DMS 273 (cell line): ENCODE data around the gene CC2D2B.
"Not testable (repeated sequence)": the region's sequence is repeated elsewhere in the genome, so short reads cannot be mapped to it uniquely, and the experiment has no call there.

Source experiments
- DNase-seq: peaks from one replicate; lab custom pipeline; 2025; ENCODE audit not compliant: unreplicated experiment; lab: John Stamatoyannopoulos, UW

The CC2D2B gene

DNA sequence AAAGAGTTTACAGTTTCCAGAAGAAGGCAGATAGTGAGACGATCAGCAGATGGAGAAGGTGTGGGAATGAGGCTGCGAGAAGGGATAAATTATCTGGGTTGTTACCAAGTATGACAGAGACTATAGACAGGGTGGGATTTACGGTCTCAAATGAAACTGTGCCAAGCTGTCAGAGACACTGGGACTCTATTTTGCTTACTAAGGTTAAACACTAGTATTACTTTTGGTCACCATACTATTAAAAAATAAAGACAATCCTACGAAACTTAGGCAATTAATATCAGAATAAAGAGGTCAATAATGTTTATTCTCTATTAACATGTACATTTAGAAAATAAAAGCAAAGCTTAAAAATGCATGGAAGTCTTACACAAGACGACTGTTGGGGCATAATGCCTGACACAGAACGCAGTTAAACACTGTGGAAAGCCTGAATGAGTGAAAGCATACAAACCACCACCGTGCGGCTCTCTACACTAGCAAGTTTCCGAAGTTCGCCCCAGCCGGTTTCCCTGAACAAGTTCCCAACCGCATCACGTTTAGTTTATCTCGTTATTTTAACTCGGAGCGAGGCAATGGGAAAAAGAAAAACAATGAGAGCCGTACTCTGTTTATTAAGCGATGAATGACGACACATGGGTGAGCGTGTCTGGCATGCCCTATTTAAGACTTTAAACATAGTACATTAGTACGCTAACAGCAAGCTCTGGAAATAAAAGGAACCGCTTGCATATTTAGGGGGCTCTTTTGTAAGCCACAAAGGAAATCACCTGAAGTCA lies 909 bp upstream of the CC2D2B start:
- DNase-seq = peak; percentile 80

DNA sequence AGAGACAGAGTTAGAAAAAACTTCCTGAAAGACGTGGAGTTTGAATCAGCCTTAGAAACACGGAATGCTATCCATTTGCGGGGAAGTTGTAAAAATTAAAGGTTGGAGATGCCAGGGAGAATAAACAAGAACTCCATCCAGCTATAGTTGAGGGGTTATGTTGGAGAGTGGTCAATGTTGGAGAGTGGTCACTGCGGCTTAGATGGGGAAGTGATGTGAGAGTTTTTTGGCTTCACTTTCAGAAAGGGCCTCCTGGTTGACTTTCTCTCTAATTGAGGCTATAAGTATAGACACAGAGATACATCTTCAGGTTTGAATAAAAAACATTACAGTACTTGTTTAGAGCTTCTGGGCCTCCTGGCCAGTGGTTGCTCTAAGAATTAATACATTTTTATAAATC lies 675 bp downstream of the CC2D2B start:
- no peak for DNase-seq

DNA sequence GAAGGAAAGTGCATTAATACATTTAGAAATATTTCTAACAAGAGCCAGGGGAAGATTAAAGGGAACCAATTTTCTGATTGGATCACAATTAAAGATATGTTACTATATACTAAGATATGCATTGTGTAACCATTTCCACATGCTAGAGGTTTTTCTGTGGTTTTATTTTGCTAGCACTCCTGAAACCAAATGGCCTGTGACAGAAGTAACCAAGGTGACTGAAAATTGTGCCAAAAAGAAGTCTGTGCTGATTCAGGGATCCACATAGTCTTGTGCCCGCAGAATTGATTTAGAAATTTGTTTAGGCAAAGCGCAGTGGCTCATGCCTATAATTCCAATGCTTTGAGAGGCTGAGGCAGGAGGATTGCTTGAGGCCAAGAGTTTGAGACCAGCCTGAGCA lies 1.8 kb downstream of the CC2D2B start:
- DNase-seq = no peak

DNA sequence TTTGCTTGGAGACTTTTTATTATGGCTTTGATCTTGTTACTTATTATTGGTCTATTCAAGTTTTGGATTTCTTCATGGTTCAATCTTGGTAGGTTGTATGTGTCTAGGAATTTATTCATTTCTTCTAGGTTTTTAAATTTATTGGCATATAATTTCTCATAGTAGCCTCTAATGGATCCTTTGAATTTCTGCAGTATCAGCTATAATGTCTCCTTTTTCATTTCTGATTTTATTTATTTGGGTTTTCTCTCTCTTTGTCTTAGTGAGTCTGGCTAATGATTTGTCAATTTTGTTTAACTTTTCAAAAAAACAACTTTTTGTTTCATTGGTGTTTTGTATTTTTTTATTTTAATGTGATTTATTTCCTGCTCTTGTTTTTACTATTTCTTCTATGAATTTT lies 8.3 kb downstream of the CC2D2B start:
- DNase-seq = not testable (repeated sequence)

DNA sequence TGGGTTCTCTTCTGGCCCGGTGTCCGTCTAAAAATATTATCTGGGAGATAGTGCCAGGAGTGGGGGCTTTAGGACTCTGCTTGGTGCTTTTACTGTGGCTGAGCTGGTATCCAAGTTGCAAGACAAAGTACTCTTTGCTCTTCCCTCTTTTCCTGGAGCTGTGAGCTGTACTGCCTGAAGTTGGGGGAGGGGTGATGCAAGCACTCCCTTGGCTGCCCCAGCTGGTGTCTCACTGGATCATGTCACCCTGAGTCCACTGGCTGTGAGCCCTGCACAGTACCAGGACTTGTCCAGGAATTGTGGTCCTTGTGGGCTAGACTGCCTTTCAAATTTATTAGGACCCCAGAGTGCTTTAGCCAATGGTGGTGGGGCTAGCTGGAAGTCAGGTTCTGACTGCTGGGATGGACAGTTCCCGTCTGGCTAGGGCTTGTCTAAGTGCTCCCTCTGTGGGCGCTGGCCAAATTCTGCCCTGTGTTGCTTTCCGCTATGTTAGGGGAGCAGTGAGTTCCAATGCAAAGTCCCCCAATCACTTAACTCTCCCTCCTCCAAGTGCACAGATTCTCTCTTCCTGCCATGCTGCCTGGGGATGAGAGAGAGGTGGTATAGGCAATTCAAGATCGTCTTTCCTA lies 13.1 kb downstream of the CC2D2B start:
- no peak for DNase-seq

DNA sequence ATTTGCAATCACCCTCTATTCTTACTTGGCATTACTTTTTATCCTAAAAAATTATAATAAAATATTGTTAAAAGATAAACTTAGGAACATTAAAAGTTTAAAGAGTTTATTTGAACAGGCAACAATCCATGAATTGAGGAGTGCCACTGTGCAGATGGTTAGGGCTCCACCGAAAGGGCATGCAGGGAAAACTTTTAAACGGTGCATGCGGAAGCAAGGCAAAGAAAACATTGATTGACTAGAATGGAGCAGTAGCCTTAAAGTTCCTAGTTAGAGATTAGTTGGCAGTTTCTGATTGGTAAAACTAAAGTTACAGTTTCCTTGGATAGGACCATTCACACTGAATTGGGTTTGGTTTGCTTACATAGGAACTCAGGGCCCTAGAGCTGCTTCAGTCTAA lies 17.3 kb downstream of the CC2D2B start:
- DNase-seq = no peak

DNA sequence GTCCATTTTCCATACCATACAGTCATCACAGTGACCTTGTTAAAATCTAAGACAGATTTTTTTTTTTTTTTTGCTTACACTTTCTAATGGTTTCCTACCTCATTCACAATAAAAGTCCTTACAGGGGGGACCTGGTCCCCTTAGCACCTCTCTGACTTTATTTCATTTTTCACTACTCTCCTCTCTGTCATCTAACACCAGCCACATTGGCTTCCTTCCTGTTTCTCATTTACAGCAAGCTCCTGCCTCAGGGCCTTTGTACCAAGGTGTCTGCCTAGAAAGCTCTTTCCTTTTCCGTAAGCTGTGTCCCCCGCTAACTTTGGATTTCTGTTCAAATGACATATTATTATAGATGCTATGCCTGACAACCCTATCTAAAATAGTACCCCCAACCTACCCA lies 27.7 kb downstream of the CC2D2B start:
- no peak for DNase-seq

DNA sequence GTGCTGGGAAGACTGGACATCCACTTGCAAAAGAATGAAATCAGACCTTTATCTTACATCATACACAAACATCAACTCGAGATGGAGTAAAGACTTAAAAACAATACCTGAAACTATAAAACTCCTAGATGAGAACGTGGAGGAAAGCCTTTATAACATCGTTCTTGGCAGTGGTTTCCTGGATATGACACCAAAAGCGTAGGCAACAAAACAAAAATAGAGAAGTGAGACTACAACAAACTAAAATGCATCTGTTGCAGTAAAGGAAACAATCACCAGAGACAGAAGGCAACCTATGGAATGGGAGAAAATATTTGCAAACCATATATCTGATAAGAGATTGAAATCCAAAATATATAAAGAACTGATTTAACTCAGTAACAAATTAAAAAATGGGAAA lies 33.3 kb downstream of the CC2D2B start:
- no peak for DNase-seq

DNA sequence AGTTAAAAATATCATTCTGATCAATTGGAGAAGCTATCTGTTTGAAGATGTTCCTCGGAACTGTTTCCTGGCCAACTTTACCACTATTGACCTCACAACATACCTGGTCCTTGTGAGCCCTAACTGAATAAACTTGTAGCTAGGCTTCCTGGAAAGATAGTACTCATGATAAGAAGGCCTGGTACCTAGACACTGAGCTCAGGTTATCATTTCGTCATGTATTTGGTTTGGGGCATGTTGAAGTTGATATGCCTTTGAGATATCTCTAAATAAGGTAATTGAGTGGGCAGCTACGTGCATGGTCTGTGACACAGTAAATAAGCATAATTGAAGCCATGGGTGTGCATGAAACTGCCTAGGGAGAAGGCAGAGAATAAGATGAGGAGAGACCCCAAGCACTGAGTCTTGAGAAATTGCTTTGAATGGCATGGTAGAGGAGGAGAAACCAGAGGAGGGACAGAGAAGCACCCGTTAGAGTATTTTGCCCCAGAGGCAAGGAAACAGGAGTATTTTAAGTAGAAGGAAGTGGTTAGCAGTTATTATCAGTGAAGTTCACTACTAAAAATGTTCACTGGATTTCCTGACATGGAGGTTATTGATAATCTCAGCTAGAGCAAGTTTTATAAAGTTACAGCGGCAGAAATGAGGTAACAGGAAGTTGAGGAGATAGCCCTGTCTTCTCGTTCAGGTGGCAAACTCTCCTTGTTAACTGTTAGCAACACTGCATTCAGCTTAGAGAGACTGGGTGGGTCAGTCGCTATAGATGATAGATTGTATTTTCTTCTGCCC lies 55.6 kb downstream of the CC2D2B start:
- DNase-seq = no peak

DNA sequence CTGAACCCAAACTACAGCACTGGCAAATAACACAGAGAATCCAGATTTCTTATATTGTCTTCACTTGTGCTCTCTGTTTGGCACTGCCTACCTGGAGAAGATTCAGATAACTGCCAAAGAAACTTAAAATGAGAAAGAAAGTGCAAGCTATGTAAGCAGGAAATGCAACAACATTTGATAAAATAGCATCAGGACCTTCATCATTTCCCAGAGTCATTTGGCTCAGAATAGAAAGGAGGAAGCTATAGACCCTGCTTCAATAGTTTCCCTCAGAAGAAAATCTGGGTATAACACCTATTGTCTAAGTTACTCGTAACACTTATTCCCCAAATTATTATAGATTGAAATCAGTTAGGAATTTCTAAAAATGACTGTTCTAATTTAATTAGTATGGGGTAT lies 56.2 kb downstream of the CC2D2B start:
- no peak for DNase-seq

DNA sequence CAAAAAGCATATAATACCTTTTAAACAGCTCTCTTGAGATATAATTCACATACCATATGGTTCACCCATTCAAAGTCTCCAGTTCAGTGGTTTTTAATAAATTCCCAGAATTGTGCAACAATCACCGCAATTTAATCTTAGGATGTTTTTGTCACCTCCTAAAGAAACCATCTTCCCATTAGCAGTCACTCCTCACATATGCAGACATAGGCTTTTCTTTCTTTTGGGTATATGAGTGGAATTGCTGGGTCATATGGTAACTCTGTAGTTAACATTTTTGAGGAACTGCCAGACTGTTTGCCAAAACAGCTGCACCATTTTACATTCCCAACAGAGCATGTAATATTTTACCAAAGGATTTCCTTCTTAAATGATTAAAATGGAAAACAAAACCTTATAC lies 57.0 kb downstream of the CC2D2B start:
- DNase-seq = peak; percentile 5

DNA sequence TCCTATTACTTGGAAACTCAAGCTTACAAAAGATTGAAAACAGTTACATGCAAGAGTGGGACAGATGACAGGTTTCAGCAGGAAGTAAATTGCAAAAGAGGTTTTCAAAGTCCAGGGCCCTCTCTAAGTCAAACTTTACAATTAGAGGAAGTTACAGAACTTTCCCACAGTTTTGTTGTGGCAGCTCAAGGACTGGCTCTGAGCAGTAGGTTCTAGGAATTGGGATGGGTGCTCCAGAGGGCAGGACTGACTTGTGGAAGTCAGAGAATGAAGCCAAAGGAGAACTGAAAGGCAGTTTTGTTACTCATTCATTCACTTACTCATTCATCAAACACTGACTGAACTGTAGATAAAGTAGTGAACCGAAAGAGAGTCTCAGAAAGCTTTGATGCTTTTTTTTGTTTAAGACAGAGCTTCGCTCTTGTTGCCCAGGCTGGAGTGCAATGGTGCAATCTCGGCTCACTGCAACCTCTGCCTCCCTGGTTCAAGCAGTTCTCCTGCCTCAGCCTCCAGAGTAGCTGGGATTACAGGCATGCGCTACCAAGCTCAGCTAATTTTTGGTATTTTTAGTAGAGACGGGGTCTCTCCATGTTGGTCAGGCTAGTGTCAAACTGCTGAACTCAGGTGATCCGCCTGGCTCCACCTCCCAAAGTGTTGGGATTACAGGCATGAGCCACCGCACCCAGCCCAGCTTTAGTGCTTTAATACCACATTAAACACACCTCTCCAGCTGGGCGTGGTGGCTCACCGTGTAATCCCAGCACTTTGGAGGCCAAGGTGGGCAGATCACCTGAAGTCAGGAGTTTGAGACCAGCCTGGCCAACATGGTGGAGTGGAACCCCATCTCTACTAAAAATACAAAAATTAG lies 68.8 kb downstream of the CC2D2B start:
- DNase-seq = no peak

DNA sequence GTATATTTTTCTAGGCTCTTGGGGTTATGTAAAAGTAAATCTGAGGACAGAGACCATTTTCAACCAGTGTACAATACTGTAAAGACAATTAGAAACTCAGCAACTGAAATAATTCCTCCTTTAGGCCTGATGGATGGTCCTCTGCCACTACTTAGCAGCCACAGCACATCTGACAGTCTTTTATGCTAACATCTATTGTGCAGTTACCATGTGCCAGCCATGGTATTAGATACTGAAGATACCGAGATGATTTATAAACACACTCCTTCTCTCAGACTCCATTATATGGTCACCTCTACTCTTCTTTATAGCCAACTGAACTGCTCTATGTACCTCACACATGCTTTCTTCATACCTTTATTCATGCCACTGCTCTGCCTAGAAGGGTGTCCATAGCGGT lies 74.4 kb downstream of the CC2D2B start:
- DNase-seq = no peak

DNA sequence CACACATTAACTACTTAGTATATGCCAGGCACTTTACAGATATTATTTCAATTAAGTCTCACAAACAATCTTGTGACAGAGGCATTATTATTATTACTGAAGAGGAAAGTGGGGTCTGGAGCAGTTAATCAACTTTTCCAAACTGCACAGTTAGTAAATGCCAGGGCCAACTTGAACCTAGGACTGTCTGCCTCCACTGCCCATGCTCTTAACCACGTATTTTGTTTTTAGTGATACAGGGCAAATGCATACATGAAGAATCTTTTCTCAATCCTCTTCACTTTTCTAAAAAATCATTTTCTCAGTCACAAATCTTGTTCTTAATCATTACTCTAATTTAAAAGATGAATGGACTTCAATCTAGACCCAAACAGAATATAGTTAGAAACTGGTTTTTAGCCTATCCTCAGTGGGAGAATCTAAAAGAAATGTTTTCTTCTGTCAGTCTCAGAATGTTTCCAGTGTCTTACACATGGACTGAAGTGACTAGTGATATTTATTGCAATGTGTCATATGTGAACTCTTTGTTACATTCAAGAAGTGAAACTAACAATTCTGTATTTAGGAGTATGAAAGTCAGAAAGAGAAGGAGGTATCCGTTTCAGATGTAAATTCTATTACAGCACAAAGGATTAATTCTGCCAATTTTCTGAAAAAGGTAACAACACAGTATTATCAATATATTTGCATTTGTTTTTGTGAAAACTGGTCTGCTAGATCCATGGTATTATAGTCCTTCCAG lies 80.1 kb downstream of the CC2D2B start:
- no peak for DNase-seq

DNA sequence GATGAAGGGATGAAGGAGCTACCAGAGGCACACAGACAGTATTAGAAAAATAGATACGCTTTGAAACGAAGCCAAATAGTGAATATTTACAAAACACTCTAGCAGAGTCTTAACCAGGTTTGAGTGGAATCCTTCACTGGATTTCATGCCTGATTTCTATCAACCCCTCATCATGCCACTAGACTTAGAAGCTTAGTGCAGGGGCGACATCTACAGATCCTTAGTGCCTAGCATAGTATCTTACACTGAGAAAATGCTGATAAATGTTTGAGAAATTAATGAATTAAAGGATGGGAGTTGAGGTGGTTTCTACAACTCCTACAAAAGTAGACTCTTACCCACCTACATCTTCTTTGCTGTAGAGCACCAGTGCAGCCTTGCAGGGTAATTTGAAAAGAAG lies 80.9 kb downstream of the CC2D2B start:
- no peak for DNase-seq

DNA sequence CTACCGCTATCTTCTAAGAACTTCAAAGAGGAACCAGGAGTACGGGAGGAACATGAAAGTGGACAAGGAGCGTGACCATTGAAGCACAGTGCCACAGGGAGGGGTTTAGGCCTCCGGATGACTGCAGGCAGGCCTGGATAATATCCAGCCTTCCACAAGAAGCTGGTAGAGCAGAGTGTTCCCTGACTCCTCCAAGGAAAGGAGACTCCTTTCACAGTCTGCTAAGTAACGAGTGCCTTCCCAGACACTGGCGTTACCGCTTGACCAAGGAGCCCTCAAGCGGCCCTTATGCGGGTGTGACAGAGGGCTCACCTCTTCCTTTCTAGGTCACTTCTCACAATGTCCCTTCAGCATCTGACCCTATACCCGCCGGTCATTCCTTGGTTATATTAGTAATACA lies 86.6 kb downstream of the CC2D2B start:
- not testable (repeated sequence) for DNase-seq

DNA sequence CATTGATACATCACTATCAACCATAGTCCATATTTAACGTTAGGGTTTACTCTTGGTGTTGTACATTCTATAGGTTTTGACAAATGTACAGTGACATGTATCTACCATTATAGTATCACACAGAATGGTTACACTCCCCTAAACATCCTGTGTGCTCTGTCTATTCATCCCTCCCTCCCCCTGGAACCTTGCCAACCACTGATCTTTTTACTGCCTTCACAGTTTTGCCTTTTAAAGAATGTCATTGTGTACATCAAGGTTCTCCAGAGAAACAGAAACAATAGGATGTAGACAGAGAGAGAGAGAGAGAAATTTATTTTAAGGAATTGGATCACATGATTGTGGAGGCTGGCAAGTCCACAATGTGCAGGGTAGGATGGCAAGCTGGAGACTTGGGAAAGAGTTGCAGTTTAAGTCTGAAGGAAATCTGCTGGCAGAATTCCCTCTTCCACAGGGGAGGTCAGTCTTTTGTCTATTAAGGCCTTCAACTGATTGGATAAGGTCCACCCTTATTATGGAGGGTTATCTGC lies 90.5 kb downstream of the CC2D2B start:
- DNase-seq = no peak

DNA sequence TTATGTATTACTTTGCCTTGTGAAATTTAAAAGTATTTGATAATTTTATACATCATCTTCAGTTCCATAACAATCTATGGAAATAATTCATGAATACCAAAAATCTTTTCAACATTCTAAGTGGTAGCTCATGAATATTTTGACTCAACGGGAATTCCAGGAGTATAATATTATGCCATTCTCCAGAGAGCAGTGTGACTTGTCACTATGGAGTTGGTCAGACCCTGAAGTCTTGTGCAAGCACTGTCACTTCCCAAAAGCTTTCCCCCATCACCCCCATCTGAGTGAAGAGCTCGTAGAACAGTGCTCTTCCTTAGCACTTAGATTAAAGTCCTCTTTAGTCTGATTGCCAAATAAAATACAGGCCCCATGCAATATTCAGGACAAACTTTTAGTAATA lies 106.2 kb downstream of the CC2D2B start:
- no peak for DNase-seq

DNA sequence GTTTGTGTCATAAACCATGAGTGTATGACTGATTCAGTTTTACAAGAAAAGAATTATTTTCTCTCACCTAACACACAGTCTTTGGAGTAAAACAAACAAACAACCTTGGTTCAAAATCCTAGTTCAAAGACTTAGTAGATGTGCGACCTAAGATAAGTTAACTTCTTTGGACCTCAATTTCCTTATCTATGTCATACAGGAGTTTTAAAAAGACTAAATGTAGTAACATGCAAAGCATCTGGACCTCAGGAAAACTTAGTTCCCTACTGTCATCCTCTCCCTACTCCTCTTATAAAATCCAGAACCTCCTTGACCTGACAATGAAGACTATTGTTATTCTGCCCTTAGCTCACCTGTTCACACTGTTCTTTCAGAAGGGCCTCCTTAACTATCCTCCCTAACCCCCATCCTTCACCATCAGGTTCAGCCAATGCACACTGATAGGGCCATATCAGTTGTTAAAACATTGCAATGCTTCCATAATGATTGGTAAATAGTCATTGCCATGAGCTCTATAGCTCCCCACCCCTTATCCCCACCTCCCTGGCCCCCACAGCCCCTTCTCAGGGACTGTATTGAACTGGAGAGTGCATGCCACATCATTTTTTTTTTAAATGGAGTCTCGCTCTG lies 106.8 kb downstream of the CC2D2B start:
- DNase-seq = no peak

DNA sequence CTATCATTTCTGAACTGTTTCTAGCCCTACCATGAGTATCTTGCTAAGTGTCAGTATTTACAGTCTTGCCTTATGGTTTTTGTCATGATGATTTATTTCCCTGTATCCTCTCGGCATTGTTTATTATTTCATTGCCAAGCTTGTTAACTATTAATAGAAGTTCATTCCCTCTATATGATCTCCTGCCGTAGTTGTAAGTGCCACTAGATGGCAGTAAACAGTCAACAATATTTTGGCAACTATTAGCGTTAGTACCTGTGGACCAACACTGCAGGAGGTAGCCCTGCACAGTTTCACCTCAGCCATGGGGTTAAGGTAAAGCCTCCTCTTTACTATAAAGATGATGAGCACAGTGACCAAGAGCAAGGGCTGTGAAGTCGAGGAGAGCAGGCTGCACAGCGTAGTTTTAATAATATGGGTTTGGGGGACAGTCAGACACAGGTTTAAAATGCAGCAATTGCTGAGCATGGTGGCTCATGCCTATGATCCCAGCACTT lies 109.5 kb downstream of the CC2D2B start:
- DNase-seq = peak; percentile 76
